ENCODE results near the gene SCLT1.

DNA sequence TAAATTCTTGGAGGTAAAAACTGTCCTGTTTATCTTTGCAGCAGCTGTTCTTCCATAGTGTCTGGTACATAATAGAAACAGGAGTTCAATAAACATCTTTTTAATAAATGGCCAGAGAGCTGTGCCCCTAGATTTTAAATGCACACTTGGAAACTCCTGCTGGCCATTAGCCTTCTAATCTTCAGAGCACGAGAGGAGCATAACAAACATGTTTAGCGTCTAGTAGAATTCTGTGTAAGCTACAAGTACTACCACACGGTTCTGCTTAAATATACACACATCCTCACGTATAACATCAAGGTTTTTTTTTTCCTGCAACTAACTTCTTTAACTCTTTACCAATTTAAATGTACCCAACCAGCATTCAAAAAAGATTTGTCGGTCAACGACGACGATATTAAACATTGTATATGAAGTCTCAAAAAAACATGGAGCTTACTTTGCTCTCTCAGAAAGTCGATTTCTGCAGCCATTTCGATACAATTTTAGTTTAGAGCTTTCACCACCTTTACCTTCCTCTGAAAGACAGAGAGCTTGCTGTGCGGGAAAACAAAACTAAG lies 628 bp downstream of the SCLT1 start:
- TF ChIP-seq, protein P1, sequence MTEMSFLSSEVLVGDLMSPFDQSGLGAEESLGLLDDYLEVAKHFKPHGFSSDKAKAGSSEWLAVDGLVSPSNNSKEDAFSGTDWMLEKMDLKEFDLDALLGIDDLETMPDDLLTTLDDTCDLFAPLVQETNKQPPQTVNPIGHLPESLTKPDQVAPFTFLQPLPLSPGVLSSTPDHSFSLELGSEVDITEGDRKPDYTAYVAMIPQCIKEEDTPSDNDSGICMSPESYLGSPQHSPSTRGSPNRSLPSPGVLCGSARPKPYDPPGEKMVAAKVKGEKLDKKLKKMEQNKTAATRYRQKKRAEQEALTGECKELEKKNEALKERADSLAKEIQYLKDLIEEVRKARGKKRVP (CRISPR knock-in tag; IDR thresholded peaks at IDR 0.05): no peak
- TF ChIP-seq JUND (CRISPR knock-in tag; IDR thresholded peaks at IDR 0.05) (no peak), ZNF274 (CRISPR knock-in tag; IDR thresholded peaks at IDR 0.05) (no peak), KLF15 (CRISPR knock-in tag; IDR thresholded peaks at IDR 0.05; ENCODE audit: borderline replicate concordance) (no peak), CBX2 (IDR thresholded peaks at IDR 0.05; ENCODE audit: low read depth, low read length) (no peak), CBX2 (CRISPR knock-in tag; IDR thresholded peaks at IDR 0.05; ENCODE audit: low read depth) (no peak), HNRNPL (IDR thresholded peaks at IDR 0.05; ENCODE audit: low read depth, low read length) (no peak), NFE2 (CRISPR knock-in tag; IDR thresholded peaks at IDR 0.05) (no peak), EP300 (IDR thresholded peaks at IDR 0.05; ENCODE audit: low read depth in 2 of 2, low read length in 2 of 2) (no peak), EP300 (CRISPR knock-in tag; IDR thresholded peaks at IDR 0.05; ENCODE audit: borderline replicate concordance) (no peak)
- TF ChIP-seq, protein P2, sequence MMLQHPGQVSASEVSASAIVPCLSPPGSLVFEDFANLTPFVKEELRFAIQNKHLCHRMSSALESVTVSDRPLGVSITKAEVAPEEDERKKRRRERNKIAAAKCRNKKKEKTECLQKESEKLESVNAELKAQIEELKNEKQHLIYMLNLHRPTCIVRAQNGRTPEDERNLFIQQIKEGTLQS (CRISPR knock-in tag; IDR thresholded peaks at IDR 0.05): no peak

Measured in HepG2 (cell line).